HL-60/S4 treated with retinoic acid at 250 ng/mL for 4 days and 3 days (cell line): Measurements from ENCODE around the gene COPE.

Source experiments
- in situ Hi-C: fragments of 300-500 bp; cut with MboI; formaldehyde crosslinking; loops from 2 replicates; pipeline ENCODE4 v1.7.0; 2022; ENCODE audit warnings: low sequenced_read_pairs

COPE gene

GRCh38 chr19:18895038-18895823 lies 24.0 kb downstream of the COPE start:
- in situ Hi-C loops, result no loop called here

DNA sequence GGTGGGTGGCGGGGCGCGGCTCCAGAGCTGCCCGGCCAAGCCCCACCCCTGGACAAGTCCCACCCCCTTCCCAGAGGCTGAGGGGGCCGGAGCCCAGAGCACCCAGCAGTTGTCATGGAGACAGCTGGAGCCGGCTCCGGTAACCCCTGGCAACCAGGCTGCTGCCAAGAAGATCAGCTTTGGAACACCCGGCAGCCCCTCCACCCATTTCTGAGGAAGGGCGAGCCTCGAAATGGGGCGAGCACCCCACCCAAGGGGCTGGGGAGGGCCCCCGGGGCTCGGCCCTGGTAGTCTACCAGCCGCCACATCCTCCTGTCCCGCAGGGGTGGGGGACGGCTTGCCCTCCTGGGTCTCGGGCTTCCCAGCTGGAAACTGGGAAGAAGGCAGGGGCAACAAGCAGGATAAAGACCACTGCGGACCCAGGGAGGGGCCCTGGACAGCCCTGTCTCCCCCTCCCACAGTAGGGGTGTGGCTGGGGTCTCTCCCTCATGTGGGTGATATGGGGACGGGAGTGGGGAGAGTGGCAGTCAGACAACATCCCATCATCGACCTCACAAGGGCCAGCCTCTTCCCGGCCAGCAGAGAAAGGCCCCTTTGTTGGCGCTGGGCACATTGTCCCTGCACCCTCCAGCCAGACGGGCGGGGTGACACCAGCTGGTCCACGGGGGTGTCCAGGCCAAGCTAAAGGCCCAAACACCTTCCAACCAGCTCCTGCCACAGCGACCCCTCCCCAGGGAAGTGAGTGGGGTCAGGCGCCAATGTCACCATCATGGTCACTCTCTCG lies 24.7 kb downstream of the COPE start:
- in situ Hi-C loops, result no loop called here

DNA sequence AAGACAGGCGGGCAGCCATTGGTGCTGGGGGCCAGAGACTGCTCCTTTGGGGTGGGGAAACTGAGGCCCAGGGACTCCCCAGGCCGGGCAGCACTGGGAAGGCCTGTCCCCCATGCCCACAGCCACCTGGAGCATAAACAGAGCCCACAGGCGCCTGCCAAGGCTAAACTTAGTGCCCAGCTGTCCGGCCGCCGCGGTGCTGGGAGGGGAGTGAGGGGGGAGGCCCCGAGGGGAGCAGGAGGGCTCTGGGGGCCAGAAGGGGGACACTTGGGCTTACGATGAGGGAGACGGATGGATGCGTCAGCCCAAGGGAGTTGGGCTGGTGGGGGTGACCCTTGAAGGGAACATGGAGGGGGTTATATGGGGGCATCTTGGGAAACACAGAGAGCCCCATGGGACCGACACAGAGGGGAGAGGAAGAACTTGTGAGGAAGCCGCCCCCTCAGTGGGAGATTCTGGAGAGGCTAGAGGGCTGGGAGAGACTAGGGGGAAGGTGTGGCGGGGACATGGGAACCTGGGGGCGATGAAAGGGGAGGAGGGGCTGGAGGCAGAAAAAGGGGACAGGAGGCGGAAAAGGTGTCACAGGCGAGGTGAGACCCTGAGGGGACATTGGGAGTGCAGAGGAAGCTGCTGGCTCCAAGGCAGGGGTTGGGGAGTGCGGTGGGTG lies 25.5 kb downstream of the COPE start:
- in situ Hi-C loops, result no loop called here

- in situ Hi-C loops, result no loop called here
Measured at GRCh38 chr19:18889949-18890745, 29.0 kb downstream of the COPE start.

DNA sequence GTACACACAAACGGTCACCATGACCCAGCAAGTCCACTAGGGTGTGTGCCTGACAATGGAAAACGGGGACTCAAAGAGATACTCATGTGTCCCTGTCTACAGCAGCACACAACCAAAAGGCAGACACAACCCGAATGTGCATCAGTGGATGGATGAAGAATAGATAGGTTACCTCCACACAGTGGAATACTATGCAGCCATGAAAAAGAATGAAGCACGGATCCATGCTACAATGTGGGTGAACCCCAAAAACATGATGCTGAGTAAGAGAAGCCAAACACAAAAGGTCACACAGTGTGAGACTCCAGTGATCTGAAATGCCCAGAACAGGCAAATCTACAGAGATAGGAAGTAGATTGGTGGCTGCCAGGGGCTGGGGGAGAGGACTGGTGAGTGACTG lies 32.2 kb downstream of the COPE start:
- in situ Hi-C loops, result no loop called here

- in situ Hi-C loops, result no loop called here
Measured at GRCh38 chr19:18883526-18884304, 35.5 kb downstream of the COPE start.

GRCh38 chr19:18881491-18881890 lies 37.7 kb downstream of the COPE start:
- in situ Hi-C loops, result no loop called here

GRCh38 chr19:18879579-18880373 lies 39.4 kb downstream of the COPE start:
- in situ Hi-C loops, result no loop called here

DNA sequence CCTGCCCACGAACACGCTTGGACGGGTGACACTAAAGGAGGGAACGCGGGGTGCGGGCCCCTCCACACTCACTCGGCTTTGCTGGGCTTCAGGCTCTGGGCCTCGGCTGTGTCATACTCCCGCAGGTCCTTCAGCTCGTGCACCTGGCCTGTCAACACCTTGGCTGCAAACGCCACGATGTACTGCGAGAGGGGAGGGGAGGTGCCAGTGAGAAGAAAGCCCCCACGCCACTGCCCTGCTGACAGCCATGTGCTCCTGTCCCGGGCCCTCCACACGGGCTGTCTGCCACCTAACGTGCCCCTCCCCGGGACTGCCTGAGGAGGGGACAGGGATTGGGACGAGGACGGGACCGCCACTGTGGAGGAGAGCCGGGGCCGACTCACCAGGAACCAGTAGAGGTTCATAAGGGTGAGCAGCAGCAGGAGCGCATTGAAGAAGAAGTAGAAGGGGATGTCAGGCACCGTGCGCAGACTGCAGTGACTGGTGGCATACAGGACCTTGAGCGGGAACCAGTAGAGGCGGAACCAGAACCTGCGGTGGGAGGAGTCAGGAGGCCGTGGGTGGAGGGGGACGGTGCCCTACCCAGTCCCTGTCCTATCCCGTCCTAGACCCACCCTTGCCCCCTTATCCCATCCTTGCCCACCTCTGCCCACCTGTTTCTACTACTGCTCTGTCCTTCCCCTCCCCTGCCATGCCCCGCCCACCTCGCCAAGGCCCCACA lies 40.2 kb downstream of the COPE start:
- in situ Hi-C loops, result no loop called here

GRCh38 chr19:18878058-18878797 lies 41.0 kb downstream of the COPE start:
- in situ Hi-C loops, result no loop called here

DNA sequence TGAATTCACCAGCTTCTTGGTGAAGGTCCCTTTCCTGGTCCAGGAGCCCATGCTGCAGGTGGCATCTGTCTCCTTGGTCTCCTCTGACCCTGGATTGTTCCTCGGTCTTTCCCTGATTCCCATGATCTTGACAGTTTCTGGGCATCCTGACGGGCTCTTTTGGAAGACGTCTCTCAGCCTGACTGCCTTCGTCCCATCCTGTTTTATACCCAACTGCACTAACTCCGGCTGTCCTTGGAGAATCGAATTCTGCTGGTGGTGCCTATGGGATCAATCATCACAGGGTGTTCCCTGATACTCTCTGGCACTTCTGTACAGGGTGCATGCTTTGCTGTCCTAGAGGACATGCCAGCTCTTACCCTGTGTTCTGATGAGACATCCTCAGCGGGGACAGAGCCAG lies 42.3 kb downstream of the COPE start:
- in situ Hi-C loops, result no loop called here

GRCh38 chr19:18875726-18876125 lies 43.5 kb downstream of the COPE start:
- in situ Hi-C loops, result no loop called here

GRCh38 chr19:18871543-18871942 lies 47.6 kb downstream of the COPE start:
- in situ Hi-C loops, result no loop called here

- in situ Hi-C loops, result no loop called here
Measured at GRCh38 chr19:18870531-18871172, 48.5 kb downstream of the COPE start.

DNA sequence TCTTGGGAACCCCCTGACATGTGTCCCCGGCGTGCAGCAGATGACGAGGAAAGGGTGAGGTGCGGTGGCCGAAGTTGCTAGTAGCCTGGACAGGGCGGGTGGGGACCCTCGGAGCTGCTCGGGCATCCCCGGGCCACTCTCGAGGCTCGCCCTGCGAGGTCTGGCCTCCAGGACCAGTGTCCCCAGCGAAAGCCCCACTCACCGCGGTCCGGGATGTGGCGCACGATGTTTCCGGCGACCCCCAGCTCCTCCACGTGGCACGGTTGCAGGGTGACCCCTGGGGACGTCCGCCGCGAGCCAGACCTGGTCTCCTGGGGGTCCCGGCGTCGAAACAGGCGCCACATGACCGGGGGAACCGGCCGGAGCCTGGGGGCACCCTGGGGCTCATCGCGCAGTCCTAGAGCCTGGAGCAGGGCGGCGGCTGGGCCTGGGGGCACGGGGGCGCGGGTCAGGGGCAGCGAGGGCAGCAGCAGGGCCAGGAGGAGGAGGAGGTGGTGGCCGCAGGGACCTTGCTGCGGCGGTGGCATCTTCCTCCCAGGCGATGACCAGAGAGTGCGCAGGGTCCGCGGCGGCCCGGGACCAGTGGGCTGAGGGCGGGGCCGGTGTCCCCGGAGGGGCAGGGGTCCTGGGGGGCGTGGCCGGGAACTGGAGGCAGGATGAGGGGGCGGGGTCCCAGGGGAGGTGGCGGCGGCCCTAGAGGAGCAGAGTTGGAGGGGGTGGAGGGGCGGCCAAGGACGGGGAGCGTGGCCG lies 49.2 kb downstream of the COPE start:
- in situ Hi-C loops, result no loop called here

GRCh38 chr19:18869023-18869618 lies 50.1 kb downstream of the COPE start:
- in situ Hi-C loops, result no loop called here
